ENCODE measurements around the gene CARD16. TPM values are rescaled to one million over a fixed set of nuclear protein-coding genes. Genes with fewer than 3 reads are reported as not detected.
"Not testable (repeated sequence)": the region's sequence is repeated elsewhere in the genome, so short reads cannot be mapped to it uniquely, and the experiment has no call there.

Gene CARD16
- polyA plus RNA-seq (2011; rRNA removed) = not detected in 2 replicates
- polyA plus RNA-seq (2012; cell fraction: cytosol; rRNA removed) = not detected in 2 replicates
- not detected in 2 replicates for polyA plus RNA-seq (2012; cell fraction: nucleus; rRNA removed)
- polyA plus RNA-seq (2017; fragmentation: RNase III; extraction: RNeasy Plus Mini Kit Qiagen cat#74134 plus additional on column Dnase treatment) = not detected in 3 replicates
- polyA minus RNA-seq (2011; rRNA and poly(A)+ RNA removed) = not detected in 2 replicates

DNA sequence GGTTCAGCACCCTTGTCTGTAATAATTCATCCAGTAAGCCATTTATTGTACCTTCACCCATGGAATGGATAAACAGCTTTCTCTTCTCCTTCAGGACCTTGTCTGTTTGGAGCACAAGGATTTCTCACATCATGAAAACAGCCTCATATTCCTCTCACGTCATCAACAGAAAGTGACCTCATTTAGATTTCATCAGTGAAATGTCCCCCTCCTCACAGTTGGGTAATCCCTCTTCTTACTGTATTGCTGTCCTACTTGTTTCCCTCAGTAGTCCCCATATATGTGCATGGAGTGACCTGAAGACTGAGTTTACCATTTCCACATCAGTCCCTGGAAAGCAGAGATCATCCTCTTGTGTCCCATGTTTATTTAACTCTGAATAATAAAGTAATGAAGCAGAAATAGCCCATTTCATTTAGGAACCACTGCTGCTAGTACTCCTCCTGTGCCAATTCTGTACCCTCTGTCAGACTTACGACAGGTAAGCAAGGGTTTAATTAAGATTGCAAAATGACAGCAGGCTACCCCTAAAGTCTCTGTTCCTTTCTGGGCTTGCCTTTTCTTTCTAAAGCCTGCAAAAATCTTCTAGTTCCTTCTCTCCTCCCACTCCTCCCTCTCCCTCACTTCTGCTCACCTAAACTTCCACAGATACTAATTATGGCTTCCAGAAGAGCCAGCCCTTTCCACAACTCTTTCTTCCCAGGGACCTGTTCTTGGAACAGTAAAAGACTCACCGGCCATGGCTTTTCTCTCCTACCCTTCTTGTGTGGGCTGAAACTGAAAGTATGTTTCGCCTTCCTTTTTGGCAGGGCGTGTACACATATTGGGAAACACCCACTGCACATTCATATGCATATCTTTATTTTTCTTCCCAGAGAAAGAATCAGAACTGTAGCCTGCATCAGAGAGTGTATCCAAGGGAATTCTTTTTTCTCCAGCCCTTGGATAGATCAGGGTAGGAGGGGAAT lies at the start of gene CARD16:
Gene CARD16 (minus strand): TSS at position 779 of the 968 bp plus-strand sequence. CDS start 38 bp downstream, at position 741.
- WGBS (ENCODE audit: missing lambda C conversion rate) = 91% methylated on average over 5 of the region's 5 CpGs
- FAIRE-seq; ATAC-seq; H3K9me3 ChIP-seq; POLR2A ChIA-PET; CTCF ChIA-PET; DNase-seq (ENCODE audit: low read depth in 1 of 2, low spot score in 1 of 2); H3K4me3 ChIP-seq; H3K4me2 ChIP-seq: not testable (repeated sequence)
- Histone ChIP-seq H3K27ac (peak within 1 kb of the TSS in 1 of 2 experiments; percentile 43; a peak in 2 of 6 replicates), H3K4me1 (peaks cover 14% of the 10 kb centered on the region)

DNA sequence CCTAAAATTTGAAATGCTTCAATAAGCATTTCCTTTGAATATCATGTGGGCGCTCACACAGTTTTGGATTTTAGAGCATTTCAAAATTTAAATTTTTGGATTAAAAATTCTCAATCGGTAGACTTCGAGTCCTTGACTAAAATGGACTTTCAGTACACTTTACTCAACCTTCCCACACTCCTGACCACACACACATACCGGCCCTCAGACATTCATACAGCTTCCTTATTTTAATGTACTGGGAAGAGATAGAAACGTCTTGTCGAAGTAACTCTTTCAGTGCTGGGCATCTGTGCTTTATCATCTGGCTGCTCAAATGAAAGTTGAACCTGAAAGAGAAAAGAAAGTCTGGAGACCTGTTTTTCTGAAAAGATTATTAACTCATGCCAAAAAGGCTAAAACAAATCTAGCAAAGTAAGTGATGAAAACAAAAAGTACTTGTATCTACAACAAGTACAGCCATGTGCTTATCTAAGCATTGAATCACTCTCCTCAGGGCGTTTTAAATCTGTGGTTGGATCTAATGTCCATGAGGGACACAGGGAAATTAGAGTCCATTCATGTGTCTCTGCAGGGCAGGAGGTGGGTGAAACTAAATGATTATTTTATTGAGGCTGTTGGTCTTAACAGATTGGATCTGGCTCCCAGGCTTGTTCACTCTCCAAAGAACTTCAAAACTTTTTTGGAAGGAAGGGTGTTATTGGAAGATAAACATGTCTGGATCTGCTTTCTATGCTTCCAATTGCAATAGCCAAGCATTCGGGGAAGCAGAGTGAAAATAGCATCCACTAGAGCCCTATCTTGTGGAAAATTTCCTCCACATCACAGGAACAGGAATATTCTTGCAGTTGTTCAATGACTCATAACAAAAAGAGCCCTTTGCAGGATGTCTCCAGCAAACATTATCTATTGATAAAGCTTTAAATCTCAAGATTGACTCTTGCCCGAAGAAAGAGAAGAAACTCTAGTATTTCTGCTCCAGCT lies 47.4 kb upstream of the CARD16 start:
- H3K27ac ChIP-seq = no peak overlapping the region
- CTCF ChIA-PET = no interaction called here
- ATAC-seq (no peak), FAIRE-seq (no peak), DNase-seq (ENCODE audit: low read depth in 1 of 2, low spot score in 1 of 2) (no peak)
- H3K4me2 ChIP-seq = no peak overlapping the region
- H3K4me1 ChIP-seq = no peaks in the 10 kb centered on the region
- H3K4me3 ChIP-seq = no peak overlapping the region
- H3K9me3 ChIP-seq = no peaks in the 10 kb centered on the region
- no peak for TF ChIP-seq HOXB13 (CRISPR knock-in tag; IDR thresholded peaks at IDR 0.05; ENCODE audit: low read depth)
- TF ChIP-seq, protein P1, sequence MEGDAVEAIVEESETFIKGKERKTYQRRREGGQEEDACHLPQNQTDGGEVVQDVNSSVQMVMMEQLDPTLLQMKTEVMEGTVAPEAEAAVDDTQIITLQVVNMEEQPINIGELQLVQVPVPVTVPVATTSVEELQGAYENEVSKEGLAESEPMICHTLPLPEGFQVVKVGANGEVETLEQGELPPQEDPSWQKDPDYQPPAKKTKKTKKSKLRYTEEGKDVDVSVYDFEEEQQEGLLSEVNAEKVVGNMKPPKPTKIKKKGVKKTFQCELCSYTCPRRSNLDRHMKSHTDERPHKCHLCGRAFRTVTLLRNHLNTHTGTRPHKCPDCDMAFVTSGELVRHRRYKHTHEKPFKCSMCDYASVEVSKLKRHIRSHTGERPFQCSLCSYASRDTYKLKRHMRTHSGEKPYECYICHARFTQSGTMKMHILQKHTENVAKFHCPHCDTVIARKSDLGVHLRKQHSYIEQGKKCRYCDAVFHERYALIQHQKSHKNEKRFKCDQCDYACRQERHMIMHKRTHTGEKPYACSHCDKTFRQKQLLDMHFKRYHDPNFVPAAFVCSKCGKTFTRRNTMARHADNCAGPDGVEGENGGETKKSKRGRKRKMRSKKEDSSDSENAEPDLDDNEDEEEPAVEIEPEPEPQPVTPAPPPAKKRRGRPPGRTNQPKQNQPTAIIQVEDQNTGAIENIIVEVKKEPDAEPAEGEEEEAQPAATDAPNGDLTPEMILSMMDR (IDR thresholded peaks at IDR 0.05) = no peak
- TF ChIP-seq MAFK (IDR thresholded peaks at IDR 0.05; ENCODE audit: partially characterized antibody) = no peak
- TF ChIP-seq RAD21 (conservative IDR thresholded peaks at IDR 0.05 in 1 of 2, IDR thresholded peaks at IDR 0.05 in 1 of 2) = no peak
- no peak for TF ChIP-seq SMC3 (IDR thresholded peaks at IDR 0.05)
- TF ChIP-seq JUN (IDR thresholded peaks at IDR 0.05) = no peak
- TF ChIP-seq KDM5A (IDR thresholded peaks at IDR 0.05) = no peak
- TF ChIP-seq NPAS2 (CRISPR knock-in tag; IDR thresholded peaks at IDR 0.05; ENCODE audit: borderline replicate concordance) = no peak
- TF ChIP-seq NR3C1 (IDR thresholded peaks at IDR 0.05) = no peak
- no peak for TF ChIP-seq EHMT2 (IDR thresholded peaks at IDR 0.05; ENCODE audit: low read depth)
- TF ChIP-seq, protein P2, sequence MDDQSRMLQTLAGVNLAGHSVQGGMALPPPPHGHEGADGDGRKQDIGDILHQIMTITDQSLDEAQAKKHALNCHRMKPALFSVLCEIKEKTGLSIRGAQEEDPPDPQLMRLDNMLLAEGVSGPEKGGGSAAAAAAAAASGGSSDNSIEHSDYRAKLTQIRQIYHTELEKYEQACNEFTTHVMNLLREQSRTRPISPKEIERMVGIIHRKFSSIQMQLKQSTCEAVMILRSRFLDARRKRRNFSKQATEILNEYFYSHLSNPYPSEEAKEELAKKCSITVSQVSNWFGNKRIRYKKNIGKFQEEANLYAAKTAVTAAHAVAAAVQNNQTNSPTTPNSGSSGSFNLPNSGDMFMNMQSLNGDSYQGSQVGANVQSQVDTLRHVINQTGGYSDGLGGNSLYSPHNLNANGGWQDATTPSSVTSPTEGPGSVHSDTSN (IDR thresholded peaks at IDR 0.05) = no peak
- TF ChIP-seq ZSCAN20 (CRISPR knock-in tag; IDR thresholded peaks at IDR 0.05) = no peak
- no peak for TF ChIP-seq TFCP2L1 (CRISPR knock-in tag; IDR thresholded peaks at IDR 0.05)
- no peak for TF ChIP-seq POLR2A (IDR thresholded peaks at IDR 0.05; ENCODE audit: low read length)
- TF ChIP-seq MAX (IDR thresholded peaks at IDR 0.05) = no peak
- no peak for TF ChIP-seq ZFP36 (IDR thresholded peaks at IDR 0.05; ENCODE audit: borderline replicate concordance, partially characterized antibody)
- POLR2A ChIA-PET = no interaction called here
- WGBS (ENCODE audit: missing lambda C conversion rate) = 32% methylated on average over 9 of the region's 9 CpGs

All from A549 (cell line).